H1 (cell line): ENCODE measurements around the gene NTMT1. TPM values are rescaled to one million over a fixed set of nuclear protein-coding genes. Genes with fewer than 3 reads are reported as not detected.

Source experiments
- CTCF ChIA-PET: fragments of 300-600 bp; sonication (Branson Sonifier 250); formaldehyde crosslinking; loops from one replicate; lab custom pipeline; 2021; ENCODE audit not compliant: partially characterized antibody; lab: Charles Lee
- POLR2A ChIA-PET: fragments of 300-600 bp; sonication (Branson Sonifier 250); formaldehyde crosslinking; loops from one replicate; lab custom pipeline; 2021; ENCODE audit warnings: inconsistent platforms; ENCODE audit not compliant: partially characterized antibody; lab: Charles Lee
- DNase-seq, 2 experiments: peaks; one replicate each; pipeline versions ENCODE4 v3.0.0 to v3.0.0-alpha.2; 2010 to 2022; ENCODE audit warnings: low spot score in 2 of 2, low read depth in 1 of 2, mixed read lengths in 1 of 2
- FAIRE-seq: peaks from 2 replicates; lab custom pipeline; 2011; peaks lifted over from hg19 to GRCh38; lab: Jason Lieb, UNC
- H2AFZ ChIP-seq: 2 replicates; pipeline ENCODE4 v1.8.1; 2012; ENCODE audit warnings: low read length, inconsistent platforms
- H2AK5ac ChIP-seq: 2 replicates; pipeline ENCODE4 v1.6.1; 2013; ENCODE audit warnings: low read depth, low read length
- H2BK120ac ChIP-seq: replicated peaks from 2 replicates; pipeline ENCODE3; 2013; ENCODE audit warnings: low read depth, low read length, inconsistent platforms
- H2BK12ac ChIP-seq: 2 replicates; pipeline ENCODE4 v1.6.1; 2013; ENCODE audit warnings: low read depth, low read length
- H2BK15ac ChIP-seq: 2 replicates; pipeline ENCODE4 v1.6.1; 2013; ENCODE audit warnings: low read length
- H2BK20ac ChIP-seq: 2 replicates; pipeline ENCODE4 v1.6.1; 2013; ENCODE audit warnings: low read length
- H2BK5ac ChIP-seq: 2 replicates; pipeline ENCODE4 v1.6.1; 2013; ENCODE audit warnings: low read depth, low read length
- H3K14ac ChIP-seq: 2 replicates; pipeline ENCODE4 v1.6.1; 2013; ENCODE audit warnings: inconsistent platforms; ENCODE audit not compliant: insufficient read length
- H3K18ac ChIP-seq: 2 replicates; pipeline ENCODE4 v1.6.1; 2013; ENCODE audit warnings: low read length; ENCODE audit errors: extremely low read depth
- H3K23ac ChIP-seq: 2 replicates; pipeline ENCODE4 v1.6.1; 2013; ENCODE audit warnings: inconsistent platforms; ENCODE audit not compliant: insufficient read length
- H3K23me2 ChIP-seq: 2 replicates; pipeline ENCODE4 v1.6.1; 2013; ENCODE audit warnings: low read depth, low read length
- H3K27ac ChIP-seq: 2 replicates; pipeline ENCODE4 v1.6.1; 2011; ENCODE audit warnings: low read depth, low read length, inconsistent platforms
- H3K27me3 ChIP-seq, 4 experiments: replicated peaks in 1 of 4; 1 replicate in 1 of 4; 2 replicates in 3 of 4; pipeline versions ENCODE4 v1.6.1 to v1.8.1; 2011 to 2013; ENCODE audit warnings: low read length in 3 of 4, mild to moderate bottlenecking in 3 of 4, inconsistent platforms in 2 of 4, mixed read lengths in 2 of 4, moderate library complexity in 1 of 4; ENCODE audit not compliant: control insufficient read depth in 3 of 4, insufficient read depth in 3 of 4; ENCODE audit errors: extremely low read depth in 1 of 4
- H3K36me3 ChIP-seq, 4 experiments: 2 replicates each; pipeline versions ENCODE4 v1.6.1 to v1.8.1; 2011 to 2013; ENCODE audit warnings: mild to moderate bottlenecking in 4 of 4, low read length in 3 of 4, moderate library complexity in 2 of 4, control low read depth in 1 of 4, inconsistent platforms in 1 of 4; ENCODE audit not compliant: insufficient read depth in 4 of 4, control insufficient read depth in 2 of 4
- H3K4ac ChIP-seq: replicated peaks from 2 replicates; pipeline ENCODE3; 2013; ENCODE audit warnings: low read length, low read depth, mixed read lengths, inconsistent platforms; ENCODE audit not compliant: insufficient read length
- H3K4me1 ChIP-seq, 4 experiments: replicated peaks in 1 of 4; 1 replicate in 1 of 4; 2 replicates in 3 of 4; pipeline versions ENCODE4 v1.6.1 to v1.8.1; 2011 to 2013; ENCODE audit warnings: low read length in 3 of 4, inconsistent platforms in 2 of 4, mixed read lengths in 1 of 4; ENCODE audit not compliant: insufficient read depth in 4 of 4, control insufficient read depth in 3 of 4
- H3K4me2 ChIP-seq, 2 experiments: 2 replicates each; pipeline versions ENCODE4 v1.6.1 to v1.8.1; 2011 to 2013; ENCODE audit warnings: low read depth in 2 of 2, low read length in 2 of 2, control low read depth in 1 of 2, inconsistent platforms in 1 of 2, mild to moderate bottlenecking in 1 of 2; ENCODE audit not compliant: insufficient read depth in 1 of 2
- H3K4me3 ChIP-seq, 4 experiments: fragments of 200-600, 300-600 bp in 1 of 4; sonication (generic), shearing (Covaris generic), sonication (Bioruptor Twin) in 1 of 4; 2 replicates each; pipeline versions ENCODE4 v1.5.1 to v1.8.1; 2011 to 2016; ENCODE audit warnings: low read length in 4 of 4, low read depth in 3 of 4, control low read depth in 2 of 4, inconsistent platforms in 2 of 4, mild to moderate bottlenecking in 2 of 4, mixed read lengths in 1 of 4, moderate library complexity in 1 of 4; ENCODE audit not compliant: insufficient read depth in 2 of 4; ENCODE audit errors: extremely low read depth in 1 of 4
- H3K56ac ChIP-seq: replicated peaks from 2 replicates; pipeline ENCODE3; 2013; ENCODE audit warnings: low read depth, mild to moderate bottlenecking, mixed read lengths, low read length, inconsistent platforms; ENCODE audit not compliant: insufficient read length
- H3K79me1 ChIP-seq: 2 replicates; pipeline ENCODE4 v1.6.1; 2013; ENCODE audit warnings: low read depth, low read length, control low read depth
- H3K79me2 ChIP-seq, 2 experiments: 2 replicates each; pipeline versions ENCODE4 v1.6.1 to v1.8.1; 2012 to 2013; ENCODE audit warnings: low read length in 2 of 2, mild to moderate bottlenecking in 2 of 2, inconsistent platforms in 1 of 2; ENCODE audit not compliant: insufficient read depth in 2 of 2, control insufficient read depth in 1 of 2
- H3K9ac ChIP-seq, 4 experiments: replicated peaks in 1 of 4; 1 replicate in 1 of 4; 2 replicates in 3 of 4; pipeline versions ENCODE4 v1.6.1 to v1.8.1; 2011 to 2013; ENCODE audit warnings: low read depth in 3 of 4, low read length in 3 of 4, control low read depth in 2 of 4, mild to moderate bottlenecking in 2 of 4, moderate library complexity in 2 of 4, inconsistent platforms in 1 of 4; ENCODE audit errors: extremely low read depth in 1 of 4
- H3K9me3 ChIP-seq, 2 experiments: 2 replicates each; pipeline versions ENCODE4 v1.6.1 to v1.8.1; 2012 to 2013; ENCODE audit warnings: mild to moderate bottlenecking in 2 of 2, moderate library complexity in 2 of 2, control low read depth in 1 of 2, inconsistent platforms in 1 of 2, low read depth in 1 of 2, low read length in 1 of 2, mixed read lengths in 1 of 2; ENCODE audit not compliant: insufficient read depth in 2 of 2
- H4K20me1 ChIP-seq, 2 experiments: replicated peaks in 1 of 2; 2 replicates each; pipeline versions ENCODE3 to v1.8.1; 2011 to 2013; ENCODE audit warnings: inconsistent platforms in 2 of 2, low read length in 2 of 2, mild to moderate bottlenecking in 1 of 2; ENCODE audit not compliant: insufficient read depth in 2 of 2, control insufficient read depth in 1 of 2
- H4K5ac ChIP-seq: 2 replicates; pipeline ENCODE4 v1.6.1; 2013; ENCODE audit warnings: low read length, low read depth, mixed read lengths, inconsistent platforms; ENCODE audit not compliant: insufficient read length
- H4K8ac ChIP-seq: 2 replicates; pipeline ENCODE4 v1.8.0; 2013; ENCODE audit warnings: mild to moderate bottlenecking, moderate library complexity, low read length, inconsistent platforms; ENCODE audit not compliant: insufficient read depth; ENCODE audit errors: extremely low read depth
- H4K91ac ChIP-seq: replicated peaks from 2 replicates; pipeline ENCODE3; 2013; ENCODE audit warnings: low read length, mixed read lengths, inconsistent platforms; ENCODE audit not compliant: insufficient read length
- ATF3 ChIP-seq: IDR thresholded peaks from 2 replicates; pipeline ENCODE4 v1.6.1; 2011; ENCODE audit warnings: low read depth, mild to moderate bottlenecking, low read length; ENCODE audit not compliant: insufficient read depth
- CBX5 ChIP-seq: fragments of 300-800, 300-1000 bp; sonication (generic); IDR thresholded peaks from 2 replicates; pipeline ENCODE4 v1.7.1; 2016; ENCODE audit warnings: antibody characterized with exemption, low read length, low read depth
- CBX8 ChIP-seq: fragments of 300-800, 300-1000 bp; sonication (generic); IDR thresholded peaks from 2 replicates; pipeline ENCODE4 v1.7.1; 2016; ENCODE audit warnings: low read depth, low read length, borderline replicate concordance
- CEBPB ChIP-seq: IDR thresholded peaks from 2 replicates; pipeline ENCODE4 v1.6.1; 2012; ENCODE audit warnings: low read depth, low read length
- E2F6 ChIP-seq: IDR thresholded peaks from 2 replicates; pipeline ENCODE4 v1.6.1; 2012; ENCODE audit warnings: inconsistent platforms
- RFX5 ChIP-seq: IDR thresholded peaks from 2 replicates; pipeline ENCODE4 v1.6.1; 2011; ENCODE audit warnings: low read depth, low read length, improper control_type of control experiment, borderline replicate concordance
- RNF2 ChIP-seq: fragments of 200-900, 300-1000 bp; sonication (generic); IDR thresholded peaks from 2 replicates; pipeline ENCODE4 v1.7.1; 2016; ENCODE audit warnings: borderline replicate concordance, low read depth, mild to moderate bottlenecking, antibody characterized with exemption, low read length; ENCODE audit not compliant: poor library complexity, severe bottlenecking; ENCODE audit errors: missing control alignments
- SIN3A ChIP-seq, 2 experiments: IDR thresholded peaks in 1 of 2; conservative IDR thresholded peaks in 1 of 2; 2 replicates each; pipeline ENCODE4 v1.6.1; 2011 to 2012; ENCODE audit warnings: low read length in 2 of 2, improper control_type of control experiment in 1 of 2, low read depth in 1 of 2, mild to moderate bottlenecking in 1 of 2
- WGBS, 2 experiments: shearing (Covaris generic) in 1 of 2; methylation state at CpG; one replicate each; pipeline versions ENCODE4 v1.1.6 to v1.1.7; 2013 to 2015; ENCODE audit warnings: low lambda C conversion rate in 2 of 2, mixed read lengths in 2 of 2, inconsistent platforms in 1 of 2, low coverage in 1 of 2, missing lambda C conversion rate in 1 of 2; ENCODE audit not compliant: insufficient replicate concordance in 2 of 2, insufficient coverage in 1 of 2, insufficient read length in 1 of 2; ENCODE audit errors: extremely low coverage in 1 of 2, missing lambda C conversion rate in 1 of 2; 5-methylcytosine and 5-hydroxymethylcytosine counted together
- polyA plus RNA-seq, 7 experiments: library from polyadenylated mRNA; depleted of rRNA in 3 of 7; stranded (reverse) in 5 of 7; unstranded in 2 of 7; fragments of >200 nt in 5 of 7; fragments of 200-250 nt in 2 of 7; gene quantifications; 1 replicate in 5 of 7; 2 replicates in 1 of 7; 4 replicates in 1 of 7; pipeline versions ENCODE4 v1.2.1 to v1.2.3, GENCODE V29; 2011 to 2013; ENCODE audit warnings: missing spikeins in 2 of 7, mixed read lengths in 2 of 7
- total RNA-seq: library from RNA; stranded (reverse); fragmentation: NEBNext Ultra II Directional; extraction: Animal tissue kit (Norgen Biotek cat#: 25700); gene quantifications from 2 replicates; pipeline ENCODE4 v1.2.1, GENCODE V29; 2021
- TF ChIP-seq, protein P1 (sequence below): IDR thresholded peaks from 2 replicates; pipeline ENCODE4 v1.6.1; 2012; ENCODE audit warnings: low read length, inconsistent platforms

Gene NTMT1
- total and polyA plus RNA-seq, 2 of the 8 experiments (the other 6 are each of a cell fraction or from before 2014, with no cell fraction given): 66.8 to 70.2 TPM

- TF ChIP-seq ATF3: no peak
- TF ChIP-seq CEBPB: no peak
- TF ChIP-seq CBX8: no peak
- TF ChIP-seq, protein P1, sequence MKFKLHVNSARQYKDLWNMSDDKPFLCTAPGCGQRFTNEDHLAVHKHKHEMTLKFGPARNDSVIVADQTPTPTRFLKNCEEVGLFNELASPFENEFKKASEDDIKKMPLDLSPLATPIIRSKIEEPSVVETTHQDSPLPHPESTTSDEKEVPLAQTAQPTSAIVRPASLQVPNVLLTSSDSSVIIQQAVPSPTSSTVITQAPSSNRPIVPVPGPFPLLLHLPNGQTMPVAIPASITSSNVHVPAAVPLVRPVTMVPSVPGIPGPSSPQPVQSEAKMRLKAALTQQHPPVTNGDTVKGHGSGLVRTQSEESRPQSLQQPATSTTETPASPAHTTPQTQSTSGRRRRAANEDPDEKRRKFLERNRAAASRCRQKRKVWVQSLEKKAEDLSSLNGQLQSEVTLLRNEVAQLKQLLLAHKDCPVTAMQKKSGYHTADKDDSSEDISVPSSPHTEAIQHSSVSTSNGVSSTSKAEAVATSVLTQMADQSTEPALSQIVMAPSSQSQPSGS: no peak
- TF ChIP-seq E2F6: no peak
- TF ChIP-seq RNF2: no peak
- TF ChIP-seq SIN3A (conservative IDR thresholded peaks at IDR 0.05 in 1 of 2, IDR thresholded peaks at IDR 0.05 in 1 of 2; ENCODE audit: low read depth in 1 of 2, low read length in 2 of 2): no peak
- no peak for TF ChIP-seq RFX5
- TF ChIP-seq CBX5: no peak
- Histone ChIP-seq H2BK5ac (no peak overlapping the region), H3K4me3 (no peak overlapping the region), H4K5ac (no peak overlapping the region), H3K23me2 (peaks cover 6% of the 10 kb centered on the region; the same call in 1 of the 2 replicates), H2AK5ac (no peak overlapping the region), H3K4ac (no peak overlapping the region), H3K9me3 (no peaks in the 10 kb centered on the region), H2BK120ac (no peak overlapping the region), H2AFZ (no peak overlapping the region), H3K4me2 (no peak overlapping the region), H4K91ac (no peak overlapping the region), H4K20me1 (peaks cover 0 to 6% of the 10 kb centered on the region in 2 experiments), H2BK20ac (no peak overlapping the region), H3K14ac (no peak overlapping the region), H3K27ac (no peak overlapping the region), H3K23ac (no peak overlapping the region), H3K18ac (no peak overlapping the region), H3K79me1 (no peaks in the 10 kb centered on the region), H3K36me3 (no peaks in the 10 kb centered on the region), H2BK15ac (no peak overlapping the region), H2BK12ac (no peak overlapping the region), H4K8ac (no peak overlapping the region), H3K27me3 (no peaks in the 10 kb centered on the region), H3K9ac (no peak overlapping the region), H3K56ac (no peak overlapping the region), H3K79me2 (no peaks in the 10 kb centered on the region), H3K4me1 (no peaks in the 10 kb centered on the region)
- ChIA-PET CTCF (no interaction called here), POLR2A (no interaction called here)
- WGBS, 2 experiments: 80% methylated on average over 6 of the region's 10 CpGs; no CpG with 5 or more reads in 1 of the 2 experiments
- DNase-seq (no peak), FAIRE-seq (no peak)
Observed at GRCh38 chr9:129648764-129649115, 22.8 kb downstream of the NTMT1 start.
